Thoracic aorta (tissue), 2 donors: ENCODE results near the gene PHF21B. TPM values are rescaled to one million over a fixed set of nuclear protein-coding genes. Genes with fewer than 3 reads are reported as not detected.

Experiments
- ATAC-seq: fragments of 150-250 bp; one replicate; pipeline ENCODE4 v1.8.0; 2017; ENCODE audit warnings: low read depth; ENCODE audit not compliant: insufficient number of reproducible peaks, low FRiP score
- DNase-seq: peaks from one replicate; pipeline ENCODE4 v3.0.0-alpha.2; 2020; ENCODE audit warnings: low spot score
- H3K27ac ChIP-seq, 2 donors: fragments of 200-600 bp; sonication (generic); 1 replicate in 1 of 2; 2 replicates in 1 of 2; pipeline ENCODE4 v1.5.1; 2016; ENCODE audit warnings: mild to moderate bottlenecking in 2 of 2, moderate library complexity in 2 of 2
- H3K27me3 ChIP-seq: fragments of 200-600 bp; sonication (generic); replicated peaks from 2 replicates; pipeline ENCODE4 v1.6.0; 2016; ENCODE audit warnings: mild to moderate bottlenecking; ENCODE audit not compliant: insufficient read depth
- H3K36me3 ChIP-seq: fragments of 200-600 bp; sonication (generic); one replicate; pipeline ENCODE4 v1.5.1; 2016
- H3K4me1 ChIP-seq, 2 donors: fragments of 200-600 bp; sonication (generic); 1 replicate in 1 of 2; 2 replicates in 1 of 2; pipeline versions ENCODE4 v1.5.1 to v1.6.0; 2016; ENCODE audit warnings: low read depth in 2 of 2, mild to moderate bottlenecking in 1 of 2; ENCODE audit not compliant: control insufficient read depth in 1 of 2
- H3K4me3 ChIP-seq: fragments of 200-600 bp; sonication (generic); 2 replicates; pipeline ENCODE4 v1.5.1; 2016; ENCODE audit warnings: mild to moderate bottlenecking
- H3K9me3 ChIP-seq: fragments of 200-600 bp; sonication (generic); 2 replicates; pipeline ENCODE4 v1.5.1; 2016
- total RNA-seq, 2 donors: library from RNA; depleted of rRNA; stranded (reverse); fragments of >200 nt; gene quantifications; one replicate each; pipeline versions ENCODE4 v1.1.0 to v1.2.3, GENCODE V29; 2016
- TF ChIP-seq, protein P1 (sequence below): fragments of 200-600 bp; sonication (generic); IDR thresholded peaks from one replicate; pipeline ENCODE4 v1.5.1; 2019; ENCODE audit warnings: antibody characterized with exemption

Gene PHF21B
- total RNA-seq, 2 donors from 2014 or later: 2.1 TPM; not detected in 1

DNA sequence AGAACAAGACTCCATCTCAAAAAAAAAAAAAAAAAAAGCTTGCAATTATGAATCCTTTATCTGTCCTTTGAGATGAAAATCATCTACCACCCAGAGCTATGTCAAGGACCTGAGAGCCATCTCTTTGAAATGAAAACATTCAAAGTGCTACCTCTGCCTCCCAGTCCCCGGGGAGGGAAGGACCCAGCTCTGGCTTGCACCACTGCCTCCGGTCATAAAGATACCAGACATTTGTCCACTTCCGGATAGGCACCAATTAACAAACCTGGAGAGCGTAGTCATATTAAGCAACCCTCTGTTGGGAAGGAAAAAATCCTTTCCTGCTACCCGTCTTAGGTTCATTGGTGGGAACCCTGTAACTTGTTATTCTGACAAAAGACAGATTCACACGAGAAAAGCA lies 158.9 kb downstream of the PHF21B start:
- Histone ChIP-seq H3K27me3 (no peaks in the 10 kb centered on the region), H3K4me3 (no peak overlapping the region), H3K36me3 (no peaks in the 10 kb centered on the region), H3K9me3 (no peaks in the 10 kb centered on the region), H3K4me1 (no peaks in the 10 kb centered on the region), H3K27ac (no peak overlapping the region)
- DNase-seq (no peak), ATAC-seq (no peak)
- TF ChIP-seq, protein P1, sequence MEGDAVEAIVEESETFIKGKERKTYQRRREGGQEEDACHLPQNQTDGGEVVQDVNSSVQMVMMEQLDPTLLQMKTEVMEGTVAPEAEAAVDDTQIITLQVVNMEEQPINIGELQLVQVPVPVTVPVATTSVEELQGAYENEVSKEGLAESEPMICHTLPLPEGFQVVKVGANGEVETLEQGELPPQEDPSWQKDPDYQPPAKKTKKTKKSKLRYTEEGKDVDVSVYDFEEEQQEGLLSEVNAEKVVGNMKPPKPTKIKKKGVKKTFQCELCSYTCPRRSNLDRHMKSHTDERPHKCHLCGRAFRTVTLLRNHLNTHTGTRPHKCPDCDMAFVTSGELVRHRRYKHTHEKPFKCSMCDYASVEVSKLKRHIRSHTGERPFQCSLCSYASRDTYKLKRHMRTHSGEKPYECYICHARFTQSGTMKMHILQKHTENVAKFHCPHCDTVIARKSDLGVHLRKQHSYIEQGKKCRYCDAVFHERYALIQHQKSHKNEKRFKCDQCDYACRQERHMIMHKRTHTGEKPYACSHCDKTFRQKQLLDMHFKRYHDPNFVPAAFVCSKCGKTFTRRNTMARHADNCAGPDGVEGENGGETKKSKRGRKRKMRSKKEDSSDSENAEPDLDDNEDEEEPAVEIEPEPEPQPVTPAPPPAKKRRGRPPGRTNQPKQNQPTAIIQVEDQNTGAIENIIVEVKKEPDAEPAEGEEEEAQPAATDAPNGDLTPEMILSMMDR: no peak

DNA sequence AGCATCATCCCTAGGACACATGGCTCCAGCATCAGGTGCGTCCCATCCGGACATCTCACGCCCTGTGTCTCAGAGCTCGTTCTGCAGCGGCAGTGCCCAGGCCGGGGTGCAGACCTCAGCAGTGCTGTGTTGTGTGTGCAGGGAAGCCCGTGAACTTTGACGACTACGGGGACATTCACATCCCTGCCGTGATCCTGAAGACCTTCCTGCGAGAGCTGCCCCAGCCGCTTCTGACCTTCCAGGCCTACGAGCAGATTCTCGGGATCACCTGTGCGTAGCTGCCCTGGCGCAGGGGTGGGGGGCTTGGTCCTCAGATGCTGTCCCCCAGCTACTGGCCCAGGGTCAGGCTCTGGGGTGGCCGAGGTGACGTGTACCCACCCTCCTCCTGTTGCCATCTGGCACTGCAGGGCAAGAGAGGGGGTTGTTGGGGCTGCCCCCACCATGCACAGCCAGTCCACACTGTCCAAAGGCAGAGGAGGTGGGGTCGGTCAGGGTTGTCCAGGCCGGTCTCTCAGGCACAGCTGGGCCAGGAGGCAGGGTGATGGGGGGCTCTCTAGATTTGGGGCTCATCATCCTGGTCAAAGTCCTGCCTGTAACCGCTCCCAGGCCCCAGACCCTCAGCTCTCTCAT lies 160.9 kb downstream of the PHF21B start:
- TF ChIP-seq, protein P1: no peak
- DNase-seq (no peak), ATAC-seq (no peak)
- Histone ChIP-seq H3K27ac (no peak overlapping the region), H3K4me1 (no peaks in the 10 kb centered on the region), H3K4me3 (no peak overlapping the region), H3K27me3 (no peaks in the 10 kb centered on the region), H3K36me3 (no peaks in the 10 kb centered on the region), H3K9me3 (no peaks in the 10 kb centered on the region)

DNA sequence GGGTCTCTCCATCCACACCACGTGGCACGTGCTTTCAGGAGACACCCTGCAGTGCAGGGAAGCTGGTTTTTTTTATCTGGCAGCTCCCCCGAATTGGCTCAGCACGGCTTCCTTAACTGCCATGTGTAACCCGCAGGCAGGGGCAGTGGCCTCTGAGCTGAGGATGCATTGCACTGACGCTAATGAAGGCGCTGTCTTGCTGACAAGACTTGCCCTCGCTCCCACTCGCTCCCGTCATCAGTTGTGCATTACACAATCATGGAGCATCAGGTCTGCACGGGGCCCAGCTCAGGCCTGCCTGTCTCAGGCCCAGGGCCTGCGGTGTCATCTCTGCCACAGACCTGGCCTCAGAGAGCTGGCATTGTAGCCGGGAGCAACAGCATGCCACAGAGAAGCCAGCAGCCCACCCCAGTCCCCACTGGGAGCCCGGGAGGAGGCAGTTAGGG lies 161.5 kb downstream of the PHF21B start:
- Histone ChIP-seq H3K27ac (no peak overlapping the region), H3K27me3 (no peaks in the 10 kb centered on the region), H3K36me3 (no peaks in the 10 kb centered on the region), H3K4me3 (no peak overlapping the region), H3K4me1 (no peaks in the 10 kb centered on the region), H3K9me3 (no peaks in the 10 kb centered on the region)
- ATAC-seq: no peak
- TF ChIP-seq, protein P1: no peak
- DNase-seq: no peak

DNA sequence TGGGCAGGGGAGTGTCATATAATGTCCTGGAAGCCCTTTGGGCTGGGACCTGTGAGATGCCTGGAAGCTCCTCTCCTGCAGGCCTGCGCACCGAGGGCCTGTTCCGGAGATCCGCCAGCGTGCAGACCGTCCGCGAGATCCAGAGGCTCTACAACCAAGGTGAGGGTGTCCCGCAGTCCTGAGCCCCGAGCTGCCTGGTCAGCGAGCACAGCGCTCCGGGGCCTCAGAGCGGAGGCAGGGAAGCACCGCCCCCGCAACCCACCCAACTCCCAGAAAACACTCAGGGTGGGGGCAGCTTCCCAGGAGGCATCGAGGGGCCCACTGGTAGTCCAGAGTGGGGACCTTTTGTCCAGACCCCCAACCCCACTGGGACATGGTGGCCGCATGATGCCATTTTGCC lies 161.9 kb downstream of the PHF21B start:
- no peak overlapping the region for H3K27ac ChIP-seq
- no peaks in the 10 kb centered on the region for H3K4me1 ChIP-seq
- no peak overlapping the region for H3K4me3 ChIP-seq
- ATAC-seq: no peak
- H3K27me3 ChIP-seq: no peaks in the 10 kb centered on the region
- H3K9me3 ChIP-seq: no peaks in the 10 kb centered on the region
- TF ChIP-seq, protein P1: no peak
- H3K36me3 ChIP-seq: no peaks in the 10 kb centered on the region
- DNase-seq: no peak

DNA sequence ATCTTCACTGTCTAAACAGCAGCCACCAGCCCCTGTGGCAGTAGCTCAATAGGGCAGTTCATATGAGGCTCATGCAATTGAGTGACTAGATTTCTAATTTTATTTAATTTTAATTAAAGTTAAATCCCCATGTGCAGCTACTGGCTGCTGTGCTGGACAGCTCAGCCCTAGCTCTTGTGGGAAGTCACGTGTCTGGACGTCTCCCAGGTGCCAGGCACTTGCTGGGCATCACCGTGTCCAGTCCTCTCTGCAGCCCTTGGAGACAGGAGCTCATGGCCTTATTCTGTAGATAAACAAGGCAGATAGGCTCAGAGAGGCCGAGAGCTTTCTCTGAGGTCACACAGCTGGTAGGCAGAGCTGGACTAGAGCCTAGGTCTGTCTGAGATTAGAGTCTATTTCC lies 162.4 kb downstream of the PHF21B start:
- no peak overlapping the region for H3K4me3 ChIP-seq
- H3K27me3 ChIP-seq: no peaks in the 10 kb centered on the region
- TF ChIP-seq, protein P1: no peak
- H3K27ac ChIP-seq: no peak overlapping the region
- no peak for ATAC-seq
- H3K36me3 ChIP-seq: no peaks in the 10 kb centered on the region
- no peak for DNase-seq
- no peaks in the 10 kb centered on the region for H3K4me1 ChIP-seq
- H3K9me3 ChIP-seq: no peaks in the 10 kb centered on the region
